ENCODE data around the gene SYNE2.
"Not testable (repeated sequence)": the region's sequence is repeated elsewhere in the genome, so short reads cannot be mapped to it uniquely, and the experiment has no call there.

The SYNE2 gene

GRCh38 chr14:64025479-64025878 is 172.7 kb downstream of the SYNE2 start:
- H3K4me3 ChIP-seq (ENCODE audit: low read depth, low read length) = no peak overlapping the region
- TF ChIP-seq, protein P1, sequence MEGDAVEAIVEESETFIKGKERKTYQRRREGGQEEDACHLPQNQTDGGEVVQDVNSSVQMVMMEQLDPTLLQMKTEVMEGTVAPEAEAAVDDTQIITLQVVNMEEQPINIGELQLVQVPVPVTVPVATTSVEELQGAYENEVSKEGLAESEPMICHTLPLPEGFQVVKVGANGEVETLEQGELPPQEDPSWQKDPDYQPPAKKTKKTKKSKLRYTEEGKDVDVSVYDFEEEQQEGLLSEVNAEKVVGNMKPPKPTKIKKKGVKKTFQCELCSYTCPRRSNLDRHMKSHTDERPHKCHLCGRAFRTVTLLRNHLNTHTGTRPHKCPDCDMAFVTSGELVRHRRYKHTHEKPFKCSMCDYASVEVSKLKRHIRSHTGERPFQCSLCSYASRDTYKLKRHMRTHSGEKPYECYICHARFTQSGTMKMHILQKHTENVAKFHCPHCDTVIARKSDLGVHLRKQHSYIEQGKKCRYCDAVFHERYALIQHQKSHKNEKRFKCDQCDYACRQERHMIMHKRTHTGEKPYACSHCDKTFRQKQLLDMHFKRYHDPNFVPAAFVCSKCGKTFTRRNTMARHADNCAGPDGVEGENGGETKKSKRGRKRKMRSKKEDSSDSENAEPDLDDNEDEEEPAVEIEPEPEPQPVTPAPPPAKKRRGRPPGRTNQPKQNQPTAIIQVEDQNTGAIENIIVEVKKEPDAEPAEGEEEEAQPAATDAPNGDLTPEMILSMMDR (IDR thresholded peaks at IDR 0.05; ENCODE audit: low read depth, low read length) = no peak

DNA sequence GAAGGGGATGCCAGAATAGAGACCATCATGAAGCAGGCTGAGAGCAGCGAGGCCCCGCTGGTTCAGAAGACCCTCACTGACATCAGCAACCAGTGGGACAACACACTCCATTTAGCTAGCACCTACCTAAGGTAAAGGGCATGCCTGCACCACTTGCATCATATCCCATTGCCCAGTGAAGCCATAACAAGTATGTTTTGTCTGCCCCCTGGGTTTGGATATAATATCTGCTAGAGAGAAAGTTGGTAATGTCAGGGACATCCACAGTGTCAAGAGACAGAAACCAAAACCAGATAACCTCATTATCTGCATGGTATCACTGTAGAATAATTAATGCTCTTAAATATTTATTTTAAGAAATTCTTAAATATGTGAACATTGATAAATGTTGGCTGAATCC is 173.8 kb downstream of the SYNE2 start:
- no peak overlapping the region for H3K4me3 ChIP-seq (ENCODE audit: low read depth, low read length)
- TF ChIP-seq, protein P1 (IDR thresholded peaks at IDR 0.05; ENCODE audit: low read depth, low read length) = no peak

DNA sequence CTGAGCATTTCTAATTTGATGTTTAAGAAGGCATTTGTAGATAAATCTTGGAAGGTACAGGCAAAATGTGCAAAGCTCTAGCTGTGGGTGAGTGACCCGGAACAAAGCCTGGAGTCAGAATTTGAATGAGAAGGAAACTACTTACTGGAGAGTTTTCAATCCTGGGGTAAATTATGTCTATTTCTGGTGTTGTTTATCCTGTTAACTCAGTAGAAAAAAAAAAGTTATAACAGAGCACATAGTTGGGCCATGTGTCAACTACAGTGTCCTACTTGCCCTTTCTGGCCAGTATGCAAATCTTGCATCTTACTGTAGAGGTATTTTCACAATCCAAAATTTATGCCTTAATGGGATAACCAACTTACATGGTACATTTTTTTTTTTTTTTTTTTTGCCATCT is 182.3 kb downstream of the SYNE2 start:
- TF ChIP-seq, protein P1 (IDR thresholded peaks at IDR 0.05; ENCODE audit: low read depth, low read length) = no peak
- no peak overlapping the region for H3K4me3 ChIP-seq (ENCODE audit: low read depth, low read length)

- not testable (repeated sequence) for H3K4me3 ChIP-seq (ENCODE audit: low read depth, low read length)
Measured at GRCh38 chr14:64037869-64038745, 185.3 kb downstream of the SYNE2 start.

DNA sequence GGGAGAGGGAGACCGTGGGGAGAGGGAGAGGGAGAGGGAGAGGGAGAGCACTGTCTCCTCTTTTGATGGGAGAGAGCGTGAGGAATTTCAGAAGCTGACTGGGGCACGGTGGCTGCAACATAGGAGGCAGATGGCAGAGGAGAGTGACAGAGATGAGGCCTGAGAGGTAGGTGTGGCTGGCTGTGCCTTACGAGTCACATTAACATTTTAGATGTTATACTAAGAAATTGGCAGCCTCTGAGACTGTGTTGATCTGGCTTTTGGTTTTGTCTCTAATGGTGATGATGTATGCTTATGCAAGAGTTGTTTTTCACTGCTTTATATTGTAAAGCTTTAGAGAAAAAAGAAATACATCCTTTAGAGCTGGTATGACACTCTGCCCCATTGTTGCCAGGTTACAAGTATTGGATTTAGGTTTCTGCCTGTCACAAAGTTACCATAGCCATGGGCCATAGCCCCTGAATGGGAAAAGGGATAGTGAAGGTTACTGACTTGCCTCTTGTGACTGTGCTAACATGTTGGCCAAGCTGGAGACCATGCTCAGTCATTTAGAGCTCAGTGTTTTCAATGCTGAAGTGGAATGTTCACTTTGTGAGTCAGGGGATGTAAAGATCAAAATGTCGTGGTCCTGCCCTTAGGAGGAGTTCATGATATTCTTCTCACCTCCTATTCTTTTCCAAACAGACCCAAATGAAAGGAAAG is 186.2 kb downstream of the SYNE2 start:
- H3K4me3 ChIP-seq (ENCODE audit: low read depth, low read length) = no peak overlapping the region
- TF ChIP-seq, protein P1 (IDR thresholded peaks at IDR 0.05; ENCODE audit: low read depth, low read length) = no peak

DNA sequence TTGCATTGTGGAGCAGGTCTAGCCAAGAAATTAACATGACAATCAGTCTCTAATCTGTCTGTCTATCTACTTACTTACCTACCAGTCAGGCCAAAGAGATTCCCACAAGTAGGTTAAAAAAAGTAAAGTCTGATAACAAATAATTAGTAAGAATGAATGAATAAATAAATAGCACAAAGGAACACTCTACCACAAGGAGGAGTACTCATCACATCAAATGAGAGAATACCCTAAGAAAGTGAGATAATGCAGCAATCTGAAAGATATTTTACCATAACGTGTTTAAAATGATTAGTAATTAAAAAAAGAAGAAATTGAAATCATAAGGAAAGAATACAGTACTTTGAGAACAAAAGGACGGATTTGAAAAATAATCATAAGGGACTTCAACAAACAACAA is 187.2 kb downstream of the SYNE2 start:
- H3K4me3 ChIP-seq (ENCODE audit: low read depth, low read length) = no peak overlapping the region
- TF ChIP-seq, protein P1 (IDR thresholded peaks at IDR 0.05; ENCODE audit: low read depth, low read length) = no peak

DNA sequence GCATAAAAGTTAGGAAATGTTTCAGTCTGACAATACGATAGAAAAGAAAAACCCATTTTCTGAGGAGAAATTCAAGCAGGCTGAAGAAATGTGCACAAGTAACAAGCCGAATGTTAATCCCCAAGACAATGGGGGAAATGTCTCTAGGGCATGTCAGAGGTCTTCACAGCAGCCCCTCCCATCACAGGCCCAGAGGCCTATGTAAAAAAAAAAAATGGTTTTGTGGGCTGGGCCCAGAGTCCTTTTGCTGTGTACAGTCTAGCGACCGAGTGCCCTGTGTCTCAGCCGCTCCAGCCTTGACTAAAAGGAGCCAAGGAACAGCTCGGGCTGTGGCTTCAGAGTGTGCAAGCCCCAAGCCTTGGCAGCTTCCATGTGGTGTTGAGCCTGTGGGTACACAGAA is 190.5 kb downstream of the SYNE2 start:
- not testable (repeated sequence) for H3K4me3 ChIP-seq (ENCODE audit: low read depth, low read length)

- TF ChIP-seq, protein P1 (IDR thresholded peaks at IDR 0.05; ENCODE audit: low read depth, low read length) = no peak
Measured at GRCh38 chr14:64045091-64045490, 192.3 kb downstream of the SYNE2 start.

More at GRCh38 chr14:64045091-64045490, 192.3 kb downstream of the SYNE2 start:
- no peak overlapping the region for H3K4me3 ChIP-seq (ENCODE audit: low read depth, low read length)

Measured in WI38 (cell line).